ENCODE measurements around the gene LYST.

GRCh38 chr1:235860829-235861228 is 5.9 kb downstream of the LYST start:
- TF ChIP-seq CTCF (IDR thresholded peaks at IDR 0.05) (no peak), POLR2A (IDR thresholded peaks at IDR 0.05) (no peak)
